H1 (cell line): Measurements from ENCODE around the gene RHBDD1. TPM values are rescaled to one million over a fixed set of nuclear protein-coding genes. Genes with fewer than 3 reads are reported as not detected.

Source experiments
- CTCF ChIA-PET: fragments of 300-600 bp; sonication (Branson Sonifier 250); formaldehyde crosslinking; loops from one replicate; lab custom pipeline; 2021; ENCODE audit not compliant: partially characterized antibody; lab: Charles Lee
- POLR2A ChIA-PET: fragments of 300-600 bp; sonication (Branson Sonifier 250); formaldehyde crosslinking; loops from one replicate; lab custom pipeline; 2021; ENCODE audit warnings: inconsistent platforms; ENCODE audit not compliant: partially characterized antibody; lab: Charles Lee
- DNase-seq, 2 experiments: peaks; one replicate each; pipeline versions ENCODE4 v3.0.0 to v3.0.0-alpha.2; 2010 to 2022; ENCODE audit warnings: low spot score in 2 of 2, low read depth in 1 of 2, mixed read lengths in 1 of 2
- FAIRE-seq: peaks from 2 replicates; lab custom pipeline; 2011; peaks lifted over from hg19 to GRCh38; lab: Jason Lieb, UNC
- H2AFZ ChIP-seq: 2 replicates; pipeline ENCODE4 v1.8.1; 2012; ENCODE audit warnings: low read length, inconsistent platforms
- H2AK5ac ChIP-seq: 2 replicates; pipeline ENCODE4 v1.6.1; 2013; ENCODE audit warnings: low read depth, low read length
- H2BK120ac ChIP-seq: replicated peaks from 2 replicates; pipeline ENCODE3; 2013; ENCODE audit warnings: low read depth, low read length, inconsistent platforms
- H2BK12ac ChIP-seq: 2 replicates; pipeline ENCODE4 v1.6.1; 2013; ENCODE audit warnings: low read depth, low read length
- H2BK15ac ChIP-seq: 2 replicates; pipeline ENCODE4 v1.6.1; 2013; ENCODE audit warnings: low read length
- H2BK20ac ChIP-seq: 2 replicates; pipeline ENCODE4 v1.6.1; 2013; ENCODE audit warnings: low read length
- H2BK5ac ChIP-seq: 2 replicates; pipeline ENCODE4 v1.6.1; 2013; ENCODE audit warnings: low read depth, low read length
- H3K14ac ChIP-seq: 2 replicates; pipeline ENCODE4 v1.6.1; 2013; ENCODE audit warnings: inconsistent platforms; ENCODE audit not compliant: insufficient read length
- H3K18ac ChIP-seq: 2 replicates; pipeline ENCODE4 v1.6.1; 2013; ENCODE audit warnings: low read length; ENCODE audit errors: extremely low read depth
- H3K23ac ChIP-seq: 2 replicates; pipeline ENCODE4 v1.6.1; 2013; ENCODE audit warnings: inconsistent platforms; ENCODE audit not compliant: insufficient read length
- H3K23me2 ChIP-seq: 2 replicates; pipeline ENCODE4 v1.6.1; 2013; ENCODE audit warnings: low read depth, low read length
- H3K27ac ChIP-seq: 2 replicates; pipeline ENCODE4 v1.6.1; 2011; ENCODE audit warnings: low read depth, low read length, inconsistent platforms
- H3K27me3 ChIP-seq, 4 experiments: replicated peaks in 1 of 4; 1 replicate in 1 of 4; 2 replicates in 3 of 4; pipeline versions ENCODE4 v1.6.1 to v1.8.1; 2011 to 2013; ENCODE audit warnings: low read length in 3 of 4, mild to moderate bottlenecking in 3 of 4, inconsistent platforms in 2 of 4, mixed read lengths in 2 of 4, moderate library complexity in 1 of 4; ENCODE audit not compliant: control insufficient read depth in 3 of 4, insufficient read depth in 3 of 4; ENCODE audit errors: extremely low read depth in 1 of 4
- H3K36me3 ChIP-seq, 4 experiments: 2 replicates each; pipeline versions ENCODE4 v1.6.1 to v1.8.1; 2011 to 2013; ENCODE audit warnings: mild to moderate bottlenecking in 4 of 4, low read length in 3 of 4, moderate library complexity in 2 of 4, control low read depth in 1 of 4, inconsistent platforms in 1 of 4; ENCODE audit not compliant: insufficient read depth in 4 of 4, control insufficient read depth in 2 of 4
- H3K4ac ChIP-seq: replicated peaks from 2 replicates; pipeline ENCODE3; 2013; ENCODE audit warnings: low read length, low read depth, mixed read lengths, inconsistent platforms; ENCODE audit not compliant: insufficient read length
- H3K4me1 ChIP-seq, 4 experiments: replicated peaks in 1 of 4; 1 replicate in 1 of 4; 2 replicates in 3 of 4; pipeline versions ENCODE4 v1.6.1 to v1.8.1; 2011 to 2013; ENCODE audit warnings: low read length in 3 of 4, inconsistent platforms in 2 of 4, mixed read lengths in 1 of 4; ENCODE audit not compliant: insufficient read depth in 4 of 4, control insufficient read depth in 3 of 4
- H3K4me2 ChIP-seq, 2 experiments: 2 replicates each; pipeline versions ENCODE4 v1.6.1 to v1.8.1; 2011 to 2013; ENCODE audit warnings: low read depth in 2 of 2, low read length in 2 of 2, control low read depth in 1 of 2, inconsistent platforms in 1 of 2, mild to moderate bottlenecking in 1 of 2; ENCODE audit not compliant: insufficient read depth in 1 of 2
- H3K4me3 ChIP-seq, 4 experiments: fragments of 200-600, 300-600 bp in 1 of 4; sonication (generic), shearing (Covaris generic), sonication (Bioruptor Twin) in 1 of 4; 2 replicates each; pipeline versions ENCODE4 v1.5.1 to v1.8.1; 2011 to 2016; ENCODE audit warnings: low read length in 4 of 4, low read depth in 3 of 4, control low read depth in 2 of 4, inconsistent platforms in 2 of 4, mild to moderate bottlenecking in 2 of 4, mixed read lengths in 1 of 4, moderate library complexity in 1 of 4; ENCODE audit not compliant: insufficient read depth in 2 of 4; ENCODE audit errors: extremely low read depth in 1 of 4
- H3K56ac ChIP-seq: replicated peaks from 2 replicates; pipeline ENCODE3; 2013; ENCODE audit warnings: low read depth, mild to moderate bottlenecking, mixed read lengths, low read length, inconsistent platforms; ENCODE audit not compliant: insufficient read length
- H3K79me1 ChIP-seq: 2 replicates; pipeline ENCODE4 v1.6.1; 2013; ENCODE audit warnings: low read depth, low read length, control low read depth
- H3K79me2 ChIP-seq, 2 experiments: 2 replicates each; pipeline versions ENCODE4 v1.6.1 to v1.8.1; 2012 to 2013; ENCODE audit warnings: low read length in 2 of 2, mild to moderate bottlenecking in 2 of 2, inconsistent platforms in 1 of 2; ENCODE audit not compliant: insufficient read depth in 2 of 2, control insufficient read depth in 1 of 2
- H3K9ac ChIP-seq, 4 experiments: replicated peaks in 1 of 4; 1 replicate in 1 of 4; 2 replicates in 3 of 4; pipeline versions ENCODE4 v1.6.1 to v1.8.1; 2011 to 2013; ENCODE audit warnings: low read depth in 3 of 4, low read length in 3 of 4, control low read depth in 2 of 4, mild to moderate bottlenecking in 2 of 4, moderate library complexity in 2 of 4, inconsistent platforms in 1 of 4; ENCODE audit errors: extremely low read depth in 1 of 4
- H3K9me3 ChIP-seq, 2 experiments: 2 replicates each; pipeline versions ENCODE4 v1.6.1 to v1.8.1; 2012 to 2013; ENCODE audit warnings: mild to moderate bottlenecking in 2 of 2, moderate library complexity in 2 of 2, control low read depth in 1 of 2, inconsistent platforms in 1 of 2, low read depth in 1 of 2, low read length in 1 of 2, mixed read lengths in 1 of 2; ENCODE audit not compliant: insufficient read depth in 2 of 2
- H4K20me1 ChIP-seq, 2 experiments: replicated peaks in 1 of 2; 2 replicates each; pipeline versions ENCODE3 to v1.8.1; 2011 to 2013; ENCODE audit warnings: inconsistent platforms in 2 of 2, low read length in 2 of 2, mild to moderate bottlenecking in 1 of 2; ENCODE audit not compliant: insufficient read depth in 2 of 2, control insufficient read depth in 1 of 2
- H4K5ac ChIP-seq: 2 replicates; pipeline ENCODE4 v1.6.1; 2013; ENCODE audit warnings: low read length, low read depth, mixed read lengths, inconsistent platforms; ENCODE audit not compliant: insufficient read length
- H4K8ac ChIP-seq: 2 replicates; pipeline ENCODE4 v1.8.0; 2013; ENCODE audit warnings: mild to moderate bottlenecking, moderate library complexity, low read length, inconsistent platforms; ENCODE audit not compliant: insufficient read depth; ENCODE audit errors: extremely low read depth
- H4K91ac ChIP-seq: replicated peaks from 2 replicates; pipeline ENCODE3; 2013; ENCODE audit warnings: low read length, mixed read lengths, inconsistent platforms; ENCODE audit not compliant: insufficient read length
- WGBS, 2 experiments: shearing (Covaris generic) in 1 of 2; methylation state at CpG; one replicate each; pipeline versions ENCODE4 v1.1.6 to v1.1.7; 2013 to 2015; ENCODE audit warnings: low lambda C conversion rate in 2 of 2, mixed read lengths in 2 of 2, inconsistent platforms in 1 of 2, low coverage in 1 of 2, missing lambda C conversion rate in 1 of 2; ENCODE audit not compliant: insufficient replicate concordance in 2 of 2, insufficient coverage in 1 of 2, insufficient read length in 1 of 2; ENCODE audit errors: extremely low coverage in 1 of 2, missing lambda C conversion rate in 1 of 2; 5-methylcytosine and 5-hydroxymethylcytosine counted together
- polyA plus RNA-seq, 7 experiments: library from polyadenylated mRNA; depleted of rRNA in 3 of 7; stranded (reverse) in 5 of 7; unstranded in 2 of 7; fragments of >200 nt in 5 of 7; fragments of 200-250 nt in 2 of 7; gene quantifications; 1 replicate in 5 of 7; 2 replicates in 1 of 7; 4 replicates in 1 of 7; pipeline versions ENCODE4 v1.2.1 to v1.2.3, GENCODE V29; 2011 to 2013; ENCODE audit warnings: missing spikeins in 2 of 7, mixed read lengths in 2 of 7
- total RNA-seq: library from RNA; stranded (reverse); fragmentation: NEBNext Ultra II Directional; extraction: Animal tissue kit (Norgen Biotek cat#: 25700); gene quantifications from 2 replicates; pipeline ENCODE4 v1.2.1, GENCODE V29; 2021

Gene RHBDD1
- total and polyA plus RNA-seq, 2 of the 8 experiments (the other 6 are each of a cell fraction or from before 2014, with no cell fraction given): 10.5 to 23.1 TPM

DNA sequence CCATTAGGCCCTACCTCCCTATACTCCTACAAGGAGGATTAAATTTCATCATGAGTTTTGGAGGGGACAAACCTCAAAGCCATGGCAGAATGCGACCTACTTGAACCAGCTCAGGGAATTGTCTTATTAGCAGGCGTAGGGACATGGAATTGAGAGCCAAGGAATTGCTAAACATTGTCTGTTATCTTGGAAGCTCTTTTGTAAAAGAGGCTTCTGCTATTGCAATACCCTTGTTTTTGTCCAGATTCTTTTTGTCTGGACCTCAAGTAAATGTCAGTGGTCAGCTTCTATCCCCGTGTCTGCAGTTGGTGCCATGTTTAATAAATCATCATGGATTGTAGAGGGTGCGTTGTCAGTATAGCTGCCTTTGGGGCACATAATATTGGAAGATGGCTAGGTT, 62.3 kb downstream of the RHBDD1 start:
- WGBS, 2 experiments: 93% methylated on average over 4 of the region's 4 CpGs; no CpG with 5 or more reads in 1 of the 2 experiments
- POLR2A ChIA-PET: no interaction called here
- H3K9me3 ChIP-seq: no peaks in the 10 kb centered on the region

More for the DNA sequence above, 62.3 kb downstream of the RHBDD1 start:
- CTCF ChIA-PET: interaction anchor here (0.5 to 1.4 kb wide), 4 partner anchors 12 to 1233 kb away, joined by 3 to 4 read pairs (median 4); no protein-coding TSS in a partner anchor
- DNase-seq: no peak
- Histone ChIP-seq H2AFZ (no peak overlapping the region), H3K27me3 (no peaks in the 10 kb centered on the region), H2AK5ac (no peak overlapping the region), H3K23ac (no peak overlapping the region), H2BK120ac (no peak overlapping the region), H3K18ac (no peak overlapping the region), H3K4me3 (no peak overlapping the region), H3K9ac (no peak overlapping the region), H3K36me3 (no peaks in the 10 kb centered on the region), H3K79me1 (no peaks in the 10 kb centered on the region), H3K4me2 (no peak overlapping the region), H3K14ac (no peak overlapping the region), H3K23me2 (no peaks in the 10 kb centered on the region), H2BK15ac (no peak overlapping the region), H2BK12ac (no peak overlapping the region), H3K56ac (no peak overlapping the region), H4K5ac (no peak overlapping the region), H4K91ac (no peak overlapping the region), H4K8ac (no peak overlapping the region), H2BK20ac (no peak overlapping the region), H3K4me1 (no peaks in the 10 kb centered on the region), H3K79me2 (no peaks in the 10 kb centered on the region), H4K20me1 (no peaks in the 10 kb centered on the region), H3K4ac (no peak overlapping the region), H2BK5ac (no peak overlapping the region), H3K27ac (no peak overlapping the region)
- no peak for FAIRE-seq
